NCI-H524 (cell line): ENCODE results near the gene MAB21L2.
"Not testable (repeated sequence)": the region's sequence is repeated elsewhere in the genome, so short reads cannot be mapped to it uniquely, and the experiment has no call there.

ENCODE experiments used
- DNase-seq, 2 experiments: peaks; one replicate each; lab custom pipeline; 2025; lab: John Stamatoyannopoulos, UW

The MAB21L2 gene

GRCh38 chr4:150582146-150582872, at the start of gene MAB21L2:
MAB21L2 (plus strand) TSS chr4:150582151; CDS start chr4:150583030, 879 bp downstream.
- DNase-seq: no peak

GRCh38 chr4:150533673-150534072, 48.3 kb upstream of the MAB21L2 start:
- DNase-seq: no peak

GRCh38 chr4:150534818-150535217, 47.1 kb upstream of the MAB21L2 start:
- DNase-seq: no peak

GRCh38 chr4:150537911-150538310, 44.0 kb upstream of the MAB21L2 start:
- not testable (repeated sequence) for DNase-seq

GRCh38 chr4:150540536-150540935, 41.4 kb upstream of the MAB21L2 start:
- DNase-seq: no peak

GRCh38 chr4:150540959-150541360, 41.0 kb upstream of the MAB21L2 start:
- no peak for DNase-seq

GRCh38 chr4:150541681-150542080, 40.3 kb upstream of the MAB21L2 start:
- no peak for DNase-seq

GRCh38 chr4:150543042-150543441, 38.9 kb upstream of the MAB21L2 start:
- no peak for DNase-seq

- peak in 1 of 2 experiments; percentile 0 for DNase-seq
Measured at GRCh38 chr4:150546286-150546685, 35.7 kb upstream of the MAB21L2 start.

GRCh38 chr4:150547154-150547838, 34.7 kb upstream of the MAB21L2 start:
- peak in 1 of 2 experiments; percentile 35 for DNase-seq

GRCh38 chr4:150557811-150558210, 24.1 kb upstream of the MAB21L2 start:
- DNase-seq: not testable (repeated sequence)

GRCh38 chr4:150561143-150561737, 20.7 kb upstream of the MAB21L2 start:
- peak in 1 of 2 experiments; percentile 67 for DNase-seq

- no peak for DNase-seq
Measured at GRCh38 chr4:150562250-150562649, 19.7 kb upstream of the MAB21L2 start.

- DNase-seq: no peak
Measured at GRCh38 chr4:150562751-150563150, 19.2 kb upstream of the MAB21L2 start.

GRCh38 chr4:150564967-150565366, 17.0 kb upstream of the MAB21L2 start:
- DNase-seq: not testable (repeated sequence)

GRCh38 chr4:150567070-150567469, 14.9 kb upstream of the MAB21L2 start:
- no peak for DNase-seq

- DNase-seq: no peak
Measured at GRCh38 chr4:150569384-150569987, 12.5 kb upstream of the MAB21L2 start.

- no peak for DNase-seq
Measured at GRCh38 chr4:150569998-150570535, 11.9 kb upstream of the MAB21L2 start.

- DNase-seq: peak in 1 of 2 experiments; percentile 52
Measured at GRCh38 chr4:150570862-150571261, 11.1 kb upstream of the MAB21L2 start.

- DNase-seq: no peak
Measured at GRCh38 chr4:150572704-150573504, 9.0 kb upstream of the MAB21L2 start.

GRCh38 chr4:150573534-150573933, 8.4 kb upstream of the MAB21L2 start:
- DNase-seq: no peak
